GM23338 (cell line): Measurements from ENCODE around the gene BRF1. TPM values are rescaled to one million over a fixed set of nuclear protein-coding genes. Genes with fewer than 3 reads are reported as not detected.

Source experiments
- ATAC-seq: fragments of 200-7000 bp; cut with Tn5 transposase; 3 replicates; pipeline ENCODE4 v1.9.1; 2020
- DNase-seq: peaks from one replicate; pipeline ENCODE4 v3.0.0-alpha.2; 2015; ENCODE audit warnings: low spot score
- H2AFZ ChIP-seq: fragments of 200-600 bp; sonication (generic); 2 replicates; pipeline ENCODE4 v1.8.0; 2016; ENCODE audit warnings: antibody characterized with exemption, mild to moderate bottlenecking, moderate library complexity
- H3F3A ChIP-seq: fragments of 200-600 bp; sonication (generic); replicated peaks from 2 replicates; pipeline ENCODE4 v1.8.0; 2017; ENCODE audit warnings: antibody characterized with exemption, mixed run types, low read depth
- H3K27ac ChIP-seq: fragments of 200-600 bp; sonication (generic); 2 replicates; pipeline ENCODE4 v1.6.1; 2016; ENCODE audit warnings: low read depth
- H3K27me3 ChIP-seq: fragments of 200-600 bp; sonication (generic); 2 replicates; pipeline ENCODE4 v1.8.0; 2016; ENCODE audit warnings: mild to moderate bottlenecking, mixed run types, moderate library complexity; ENCODE audit not compliant: insufficient read depth
- H3K36me3 ChIP-seq: fragments of 200-600 bp; sonication (generic); 2 replicates; pipeline ENCODE4 v1.8.0; 2016; ENCODE audit warnings: mild to moderate bottlenecking; ENCODE audit not compliant: insufficient read depth
- H3K4me1 ChIP-seq: fragments of 200-600 bp; sonication (generic); 2 replicates; pipeline ENCODE4 v1.8.0; 2016; ENCODE audit warnings: mild to moderate bottlenecking, moderate library complexity; ENCODE audit not compliant: insufficient read depth
- H3K4me2 ChIP-seq: fragments of 200-600 bp; sonication (generic); 2 replicates; pipeline ENCODE4 v1.7.1; 2017; ENCODE audit warnings: mixed run types
- H3K4me3 ChIP-seq: fragments of 200-600 bp; sonication (generic); 2 replicates; pipeline ENCODE4 v1.6.1; 2016; ENCODE audit warnings: mixed run types
- H3K79me2 ChIP-seq: fragments of 200-600 bp; sonication (generic); replicated peaks from 2 replicates; pipeline ENCODE4 v1.8.0; 2017; ENCODE audit warnings: mild to moderate bottlenecking; ENCODE audit not compliant: insufficient read depth
- H3K9me2 ChIP-seq: fragments of 200-600 bp; sonication (generic); 2 replicates; pipeline ENCODE4 v1.8.0; 2017; ENCODE audit not compliant: insufficient read depth
- H4K20me1 ChIP-seq: fragments of 200-600 bp; sonication (generic); replicated peaks from 2 replicates; pipeline ENCODE4 v1.8.0; 2017; ENCODE audit warnings: mild to moderate bottlenecking; ENCODE audit not compliant: insufficient read depth
- H3K27ac Mint-ChIP-seq: 2 replicates; pipeline ENCODE4 v1.8.0; 2020; ENCODE audit warnings: inconsistent platforms, mild to moderate bottlenecking, moderate library complexity, mixed read lengths
- H3K27me3 Mint-ChIP-seq: 3 replicates; pipeline ENCODE4 v1.8.0; 2022; ENCODE audit warnings: low read depth, mild to moderate bottlenecking, moderate library complexity, mixed read lengths, inconsistent platforms; ENCODE audit not compliant: insufficient read depth, poor library complexity
- H3K36me3 Mint-ChIP-seq: 3 replicates; pipeline ENCODE4 v1.8.0; 2021; ENCODE audit warnings: low read depth, mild to moderate bottlenecking, inconsistent platforms, moderate library complexity, mixed read lengths
- H3K4me1 Mint-ChIP-seq: 3 replicates; pipeline ENCODE4 v1.8.0; 2020; ENCODE audit warnings: mild to moderate bottlenecking, inconsistent platforms, mixed read lengths
- H3K4me3 Mint-ChIP-seq: 3 replicates; pipeline ENCODE4 v1.8.0; 2021; ENCODE audit warnings: moderate library complexity, mild to moderate bottlenecking, inconsistent platforms, mixed read lengths
- H3K9me3 Mint-ChIP-seq: 3 replicates; pipeline ENCODE4 v1.8.0; 2020; ENCODE audit warnings: moderate library complexity, mild to moderate bottlenecking, inconsistent platforms, mixed read lengths
- CTCF ChIP-seq, 2 experiments: fragments of 200-600 bp in 1 of 2; sonication (generic) in 1 of 2; conservative IDR thresholded peaks; 2 replicates each; pipeline versions ENCODE4 v1.5.1 to v1.6.1; 2016 to 2017; ENCODE audit warnings: antibody characterized with exemption in 2 of 2, low read depth in 2 of 2, mild to moderate bottlenecking in 2 of 2, moderate library complexity in 1 of 2
- JUNB ChIP-seq: IDR thresholded peaks from one replicate; pipeline ENCODE4 v1.6.1; 2016; ENCODE audit warnings: antibody characterized with exemption; ENCODE audit not compliant: unreplicated experiment
- POLR2AphosphoS5 ChIP-seq: IDR thresholded peaks from 2 replicates; pipeline ENCODE4 v1.6.1; 2016; ENCODE audit warnings: antibody characterized with exemption, low read depth
- REST ChIP-seq: IDR thresholded peaks from one replicate; pipeline ENCODE4 v1.6.1; 2018; ENCODE audit warnings: antibody characterized with exemption; ENCODE audit not compliant: unreplicated experiment
- ZNF462 ChIP-seq: fragments of 250-450 bp; sonication (Bioruptor Pico); IDR thresholded peaks from 2 replicates; pipeline ENCODE4 v1.5.0; 2020; ENCODE audit warnings: mild to moderate bottlenecking, moderate library complexity
- long read RNA-seq: library from polyadenylated mRNA; unstranded; transcript quantifications from one replicate; pipeline ENCODE4 v2.0.0, GENCODE V29; 2020; ENCODE audit not compliant: unreplicated experiment
- polyA plus RNA-seq: library from polyadenylated mRNA; unstranded; fragments of >200 nt; fragmentation: Nextera tagmentation; extraction: Ambion mirVana; gene quantifications from 2 replicates; pipeline ENCODE4 v1.2.1, GENCODE V29; 2016
- total RNA-seq: library from RNA; depleted of rRNA; stranded (reverse); fragments of >200 nt; shearing (Covaris generic); gene quantifications from 2 replicates; pipeline ENCODE4 v1.2.3, GENCODE V29; 2014; rRNA removed

Gene BRF1
- total RNA-seq (27.8 and 29.9 TPM in 2 replicates), polyA plus RNA-seq (7.6 and 8.6 TPM in 2 replicates)
- long read RNA-seq, partial matches to known transcripts: 1 of 8 reads
- long read RNA-seq, other reads (novel, unspliced or antisense): 2 of 8 reads

- Mint-ChIP-seq H3K27ac (peak within 1 kb of the TSS; percentile 87), H3K36me3 (peaks cover 6% of the 10 kb centered on the region; the same call in 2 of the 3 replicates), H3K4me3 (peak within 1 kb of the TSS; percentile 88), H3K9me3 (peaks cover 6% of the 10 kb centered on the region; the same call in 2 of the 3 replicates), H3K4me1 (peaks cover 6% of the 10 kb centered on the region), H3K27me3 (peaks cover 15% of the 10 kb centered on the region)
- Histone ChIP-seq H3K36me3 (no peaks in the 10 kb centered on the region), H3K4me1 (no peaks in the 10 kb centered on the region; the same call in 1 of the 2 replicates), H3F3A (peaks cover 14% of the 10 kb centered on the region; the same call in 1 of the 2 replicates), H3K4me2 (peak within 1 kb of the TSS; percentile 88), H4K20me1 (peaks cover 10% of the 10 kb centered on the region), H3K79me2 (peaks cover 42% of the 10 kb centered on the region), H3K4me3 (peak within 1 kb of the TSS; percentile 85), H2AFZ (peak within 1 kb of the TSS; percentile 95), H3K27me3 (peaks cover 11% of the 10 kb centered on the region), H3K9me2 (no peaks in the 10 kb centered on the region), H3K27ac (peak within 1 kb of the TSS; percentile 80)
- ATAC-seq: peak; percentile 81
- peak; percentile 58; the same call in 1 of the 2 replicates for TF ChIP-seq POLR2AphosphoS5
- TF ChIP-seq JUNB: no peak
- TF ChIP-seq REST: no peak
- no peak for TF ChIP-seq ZNF462 (CRISPR knock-in tag)
- TF ChIP-seq CTCF (conservative IDR thresholded peaks at IDR 0.05; ENCODE audit: low read depth in 2 of 2): no peak
- DNase-seq: peak; percentile 95
Measured at GRCh38 chr14:105300542-105301102, at the start of gene BRF1. BRF1 (minus strand) TSS chr14:105301001; CDS start chr14:105300629, 372 bp downstream.
